Upper lobe of left lung (tissue), 4 donors: ENCODE data around the gene NEBL.

ENCODE experiments used
- EP300 ChIP-seq, 4 donors: sonication (generic); formaldehyde crosslinking; IDR thresholded peaks; one replicate each; pipeline ENCODE4 v1.5.1; 2017; ENCODE audit warnings: antibody characterized with exemption in 4 of 4, control low read depth in 2 of 4
- POLR2A ChIP-seq, 4 donors: fragments of 450-650 bp; IDR thresholded peaks; one replicate each; pipeline ENCODE4 v1.5.1; 2016 to 2017; ENCODE audit warnings: antibody characterized with exemption in 4 of 4, mild to moderate bottlenecking in 2 of 4
- POLR2AphosphoS5 ChIP-seq, 2 donors: sonication (generic); formaldehyde crosslinking; IDR thresholded peaks; one replicate each; pipeline ENCODE4 v1.5.1; 2017; ENCODE audit warnings: antibody characterized with exemption in 2 of 2
- TF ChIP-seq, protein P1 (sequence below), 6 experiments: fragments of 450-650 bp in 4 of 6; fragments of 200-600 bp in 2 of 6; sonication (generic) in 2 of 6; IDR thresholded peaks; one replicate each; pipeline ENCODE4 v1.5.1; 2016 to 2019; ENCODE audit warnings: antibody characterized with exemption in 6 of 6

DNA sequence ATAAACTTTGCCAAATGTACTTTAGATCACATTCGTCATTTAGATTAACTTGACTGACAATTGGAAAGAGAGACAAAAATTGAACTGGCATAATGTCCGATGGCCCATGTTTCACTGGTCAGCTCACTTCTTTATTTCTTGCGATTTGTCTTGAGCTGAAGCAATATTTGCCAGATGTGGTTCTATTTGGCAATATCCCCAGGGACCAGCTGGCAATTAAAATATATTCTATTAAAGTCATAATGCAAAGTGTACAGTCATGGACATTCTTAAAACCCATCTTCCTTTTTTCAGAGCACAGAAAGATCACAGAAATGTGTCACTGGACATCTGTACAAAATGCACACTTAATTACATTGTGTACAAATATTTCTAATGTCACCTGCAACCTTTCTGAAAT lies 26.3 kb downstream of the NEBL start:
- TF ChIP-seq POLR2A (IDR thresholded peaks at IDR 0.05): no peak
- TF ChIP-seq, protein P1, sequence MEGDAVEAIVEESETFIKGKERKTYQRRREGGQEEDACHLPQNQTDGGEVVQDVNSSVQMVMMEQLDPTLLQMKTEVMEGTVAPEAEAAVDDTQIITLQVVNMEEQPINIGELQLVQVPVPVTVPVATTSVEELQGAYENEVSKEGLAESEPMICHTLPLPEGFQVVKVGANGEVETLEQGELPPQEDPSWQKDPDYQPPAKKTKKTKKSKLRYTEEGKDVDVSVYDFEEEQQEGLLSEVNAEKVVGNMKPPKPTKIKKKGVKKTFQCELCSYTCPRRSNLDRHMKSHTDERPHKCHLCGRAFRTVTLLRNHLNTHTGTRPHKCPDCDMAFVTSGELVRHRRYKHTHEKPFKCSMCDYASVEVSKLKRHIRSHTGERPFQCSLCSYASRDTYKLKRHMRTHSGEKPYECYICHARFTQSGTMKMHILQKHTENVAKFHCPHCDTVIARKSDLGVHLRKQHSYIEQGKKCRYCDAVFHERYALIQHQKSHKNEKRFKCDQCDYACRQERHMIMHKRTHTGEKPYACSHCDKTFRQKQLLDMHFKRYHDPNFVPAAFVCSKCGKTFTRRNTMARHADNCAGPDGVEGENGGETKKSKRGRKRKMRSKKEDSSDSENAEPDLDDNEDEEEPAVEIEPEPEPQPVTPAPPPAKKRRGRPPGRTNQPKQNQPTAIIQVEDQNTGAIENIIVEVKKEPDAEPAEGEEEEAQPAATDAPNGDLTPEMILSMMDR (IDR thresholded peaks at IDR 0.05): no peak
- no peak for TF ChIP-seq POLR2AphosphoS5 (IDR thresholded peaks at IDR 0.05)
- no peak for TF ChIP-seq EP300 (IDR thresholded peaks at IDR 0.05)
